Ovary (tissue), 3 donors: Measurements from ENCODE around the gene CDKAL1.

ENCODE experiments used
- CTCF ChIP-seq, 3 donors: fragments of 450-650 bp in 2 of 3; fragments of 200-600 bp in 1 of 3; IDR thresholded peaks; one replicate each; pipeline versions ENCODE4 v1.5.1 to v1.8.0; 2016 to 2022; ENCODE audit warnings: antibody characterized with exemption in 3 of 3, mild to moderate bottlenecking in 1 of 3
- POLR2A ChIP-seq: fragments of 450-650 bp; IDR thresholded peaks from one replicate; pipeline ENCODE4 v1.6.1; 2017; ENCODE audit warnings: antibody characterized with exemption, mild to moderate bottlenecking, moderate library complexity
- donor health status: DM: no; HTN: no; CAD: no.

DNA sequence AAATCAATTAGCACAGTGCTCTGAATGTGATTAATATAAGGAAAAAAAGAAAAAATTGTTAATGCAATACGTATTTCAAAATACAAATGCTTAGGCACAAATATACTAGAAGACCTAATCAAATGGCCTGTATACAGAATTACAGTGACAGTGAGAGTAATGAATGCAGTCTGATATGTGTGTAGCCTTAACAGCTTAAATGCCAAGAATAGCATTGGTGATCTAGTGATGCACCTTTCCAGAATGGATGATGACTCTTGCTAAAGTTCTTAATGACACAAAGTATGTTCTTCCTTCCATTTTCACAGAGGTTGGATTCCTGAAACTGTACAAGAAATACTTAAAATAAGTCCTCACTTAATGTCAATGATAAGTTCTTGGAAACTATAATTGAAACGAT, 131.0 kb downstream of the CDKAL1 start:
- TF ChIP-seq POLR2A (no peak), CTCF (IDR thresholded peaks at IDR 0.05) (no peak)
